GM23338 (cell line): ENCODE results near the gene PIP5K1C. TPM values are rescaled to one million over a fixed set of nuclear protein-coding genes. Genes with fewer than 3 reads are reported as not detected.

Source experiments
- ATAC-seq: fragments of 200-7000 bp; cut with Tn5 transposase; 3 replicates; pipeline ENCODE4 v1.9.1; 2020
- DNase-seq: peaks from one replicate; pipeline ENCODE4 v3.0.0-alpha.2; 2015; ENCODE audit warnings: low spot score
- H2AFZ ChIP-seq: fragments of 200-600 bp; sonication (generic); 2 replicates; pipeline ENCODE4 v1.8.0; 2016; ENCODE audit warnings: antibody characterized with exemption, mild to moderate bottlenecking, moderate library complexity
- H3F3A ChIP-seq: fragments of 200-600 bp; sonication (generic); replicated peaks from 2 replicates; pipeline ENCODE4 v1.8.0; 2017; ENCODE audit warnings: antibody characterized with exemption, mixed run types, low read depth
- H3K27ac ChIP-seq: fragments of 200-600 bp; sonication (generic); 2 replicates; pipeline ENCODE4 v1.6.1; 2016; ENCODE audit warnings: low read depth
- H3K27me3 ChIP-seq: fragments of 200-600 bp; sonication (generic); 2 replicates; pipeline ENCODE4 v1.8.0; 2016; ENCODE audit warnings: mild to moderate bottlenecking, mixed run types, moderate library complexity; ENCODE audit not compliant: insufficient read depth
- H3K36me3 ChIP-seq: fragments of 200-600 bp; sonication (generic); 2 replicates; pipeline ENCODE4 v1.8.0; 2016; ENCODE audit warnings: mild to moderate bottlenecking; ENCODE audit not compliant: insufficient read depth
- H3K4me1 ChIP-seq: fragments of 200-600 bp; sonication (generic); 2 replicates; pipeline ENCODE4 v1.8.0; 2016; ENCODE audit warnings: mild to moderate bottlenecking, moderate library complexity; ENCODE audit not compliant: insufficient read depth
- H3K4me2 ChIP-seq: fragments of 200-600 bp; sonication (generic); 2 replicates; pipeline ENCODE4 v1.7.1; 2017; ENCODE audit warnings: mixed run types
- H3K4me3 ChIP-seq: fragments of 200-600 bp; sonication (generic); 2 replicates; pipeline ENCODE4 v1.6.1; 2016; ENCODE audit warnings: mixed run types
- H3K79me2 ChIP-seq: fragments of 200-600 bp; sonication (generic); replicated peaks from 2 replicates; pipeline ENCODE4 v1.8.0; 2017; ENCODE audit warnings: mild to moderate bottlenecking; ENCODE audit not compliant: insufficient read depth
- H3K9me2 ChIP-seq: fragments of 200-600 bp; sonication (generic); 2 replicates; pipeline ENCODE4 v1.8.0; 2017; ENCODE audit not compliant: insufficient read depth
- H4K20me1 ChIP-seq: fragments of 200-600 bp; sonication (generic); replicated peaks from 2 replicates; pipeline ENCODE4 v1.8.0; 2017; ENCODE audit warnings: mild to moderate bottlenecking; ENCODE audit not compliant: insufficient read depth
- H3K27ac Mint-ChIP-seq: 2 replicates; pipeline ENCODE4 v1.8.0; 2020; ENCODE audit warnings: inconsistent platforms, mild to moderate bottlenecking, moderate library complexity, mixed read lengths
- H3K27me3 Mint-ChIP-seq: 3 replicates; pipeline ENCODE4 v1.8.0; 2022; ENCODE audit warnings: low read depth, mild to moderate bottlenecking, moderate library complexity, mixed read lengths, inconsistent platforms; ENCODE audit not compliant: insufficient read depth, poor library complexity
- H3K36me3 Mint-ChIP-seq: 3 replicates; pipeline ENCODE4 v1.8.0; 2021; ENCODE audit warnings: low read depth, mild to moderate bottlenecking, inconsistent platforms, moderate library complexity, mixed read lengths
- H3K4me1 Mint-ChIP-seq: 3 replicates; pipeline ENCODE4 v1.8.0; 2020; ENCODE audit warnings: mild to moderate bottlenecking, inconsistent platforms, mixed read lengths
- H3K4me3 Mint-ChIP-seq: 3 replicates; pipeline ENCODE4 v1.8.0; 2021; ENCODE audit warnings: moderate library complexity, mild to moderate bottlenecking, inconsistent platforms, mixed read lengths
- H3K9me3 Mint-ChIP-seq: 3 replicates; pipeline ENCODE4 v1.8.0; 2020; ENCODE audit warnings: moderate library complexity, mild to moderate bottlenecking, inconsistent platforms, mixed read lengths
- CREB1 ChIP-seq: fragments of 250-450 bp; sonication (Bioruptor Pico); IDR thresholded peaks from 2 replicates; pipeline ENCODE4 v1.5.0; 2020; ENCODE audit warnings: low read depth, mild to moderate bottlenecking, moderate library complexity
- EZH2phosphoT487 ChIP-seq: fragments of 200-600 bp; sonication (generic); IDR thresholded peaks from one replicate; pipeline ENCODE4 v1.8.1; 2018; ENCODE audit warnings: antibody characterized with exemption; ENCODE audit not compliant: unreplicated experiment
- JUNB ChIP-seq: IDR thresholded peaks from one replicate; pipeline ENCODE4 v1.6.1; 2016; ENCODE audit warnings: antibody characterized with exemption; ENCODE audit not compliant: unreplicated experiment
- POLR2AphosphoS5 ChIP-seq: IDR thresholded peaks from 2 replicates; pipeline ENCODE4 v1.6.1; 2016; ENCODE audit warnings: antibody characterized with exemption, low read depth
- STAT1 ChIP-seq: IDR thresholded peaks from one replicate; pipeline ENCODE4 v1.6.1; 2016; ENCODE audit warnings: antibody characterized with exemption; ENCODE audit not compliant: unreplicated experiment
- ZNF114 ChIP-seq: fragments of 250-450 bp; sonication (Bioruptor Pico); IDR thresholded peaks from 2 replicates; pipeline ENCODE4 v1.5.0; 2020; ENCODE audit warnings: mild to moderate bottlenecking, moderate library complexity
- ZNF331 ChIP-seq: fragments of 250-450 bp; sonication (Bioruptor Pico); IDR thresholded peaks from 2 replicates; pipeline ENCODE4 v1.5.0; 2020; ENCODE audit warnings: low read depth, mild to moderate bottlenecking, moderate library complexity
- polyA plus RNA-seq: library from polyadenylated mRNA; unstranded; fragments of >200 nt; fragmentation: Nextera tagmentation; extraction: Ambion mirVana; gene quantifications from 2 replicates; pipeline ENCODE4 v1.2.1, GENCODE V29; 2016
- total RNA-seq: library from RNA; depleted of rRNA; stranded (reverse); fragments of >200 nt; shearing (Covaris generic); gene quantifications from 2 replicates; pipeline ENCODE4 v1.2.3, GENCODE V29; 2014
- TF ChIP-seq, protein P1 (sequence below), 2 experiments: fragments of 200-600 bp in 1 of 2; sonication (generic) in 1 of 2; conservative IDR thresholded peaks; 2 replicates each; pipeline versions ENCODE4 v1.5.1 to v1.6.1; 2016 to 2017; ENCODE audit warnings: antibody characterized with exemption in 2 of 2, low read depth in 2 of 2, mild to moderate bottlenecking in 2 of 2, moderate library complexity in 1 of 2
- TF ChIP-seq, protein P2 (sequence below): IDR thresholded peaks from one replicate; pipeline ENCODE4 v1.6.1; 2018; ENCODE audit warnings: antibody characterized with exemption; ENCODE audit not compliant: unreplicated experiment
- TF ChIP-seq, protein P3 (sequence below): fragments of 250-450 bp; sonication (Bioruptor Pico); IDR thresholded peaks from 2 replicates; pipeline ENCODE4 v1.5.0; 2020; ENCODE audit warnings: mild to moderate bottlenecking, moderate library complexity

The PIP5K1C gene
- total and polyA plus RNA-seq, 2 experiments from 2014 or later, result 11.8 to 46.7 TPM

DNA sequence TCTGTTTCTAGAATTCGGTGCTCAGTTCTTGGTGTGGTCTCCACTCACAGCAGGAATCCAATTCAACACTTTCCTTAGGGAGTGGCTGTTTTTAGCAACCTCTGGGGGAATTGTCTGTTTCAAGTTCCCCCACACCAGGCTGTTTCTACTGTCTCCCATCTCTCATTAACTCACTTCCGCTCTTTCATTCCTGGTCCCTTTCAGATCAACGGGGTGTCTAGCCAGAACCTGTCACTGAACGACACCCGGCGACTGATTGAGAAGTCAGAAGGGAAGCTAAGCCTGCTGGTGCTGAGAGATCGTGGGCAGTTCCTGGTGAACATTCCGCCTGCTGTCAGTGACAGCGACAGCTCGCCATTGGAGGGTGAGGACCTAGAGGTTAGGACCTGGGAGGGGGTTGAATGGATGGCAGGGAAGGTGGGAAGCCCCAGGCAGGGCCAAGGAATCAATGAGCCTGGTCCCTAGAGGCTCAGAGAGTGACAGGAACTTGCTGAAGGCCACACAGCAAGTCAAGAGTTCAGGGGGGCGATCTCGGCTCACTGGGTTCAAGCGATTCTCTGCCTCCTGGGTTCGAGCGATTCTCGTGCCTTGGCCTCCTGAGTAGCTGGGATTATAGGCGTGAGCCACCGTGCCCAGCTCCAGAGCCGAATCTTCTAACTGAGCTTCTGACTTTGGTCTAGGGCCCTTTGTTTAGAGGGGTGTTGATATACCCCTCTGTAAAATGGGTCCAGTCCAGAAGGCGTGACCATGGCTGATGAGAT, 33.5 kb upstream of the PIP5K1C start:
- no peaks in the 10 kb centered on the region for H3K4me1 ChIP-seq
- H3K27ac Mint-ChIP-seq, result no peak overlapping the region
- H3K4me3 Mint-ChIP-seq, result no peak overlapping the region
- H3K27me3 ChIP-seq, result no peaks in the 10 kb centered on the region
- H3K27ac ChIP-seq, result no peak overlapping the region
- H4K20me1 ChIP-seq, result no peaks in the 10 kb centered on the region
- H3F3A ChIP-seq, result no peaks in the 10 kb centered on the region
- no peak for ATAC-seq
- H2AFZ ChIP-seq, result no peak overlapping the region
- 0 out of 3 replicates have a peak, but pooled peaks cover 3% of the 10 kb centered on the region for H3K36me3 Mint-ChIP-seq
- TF ChIP-seq JUNB (no peak), STAT1 (no peak), EZH2phosphoT487 (no peak), ZNF331 (CRISPR knock-in tag) (no peak), POLR2AphosphoS5 (no peak), ZNF114 (CRISPR knock-in tag) (no peak), CREB1 (CRISPR knock-in tag) (no peak)
- TF ChIP-seq, protein P1, sequence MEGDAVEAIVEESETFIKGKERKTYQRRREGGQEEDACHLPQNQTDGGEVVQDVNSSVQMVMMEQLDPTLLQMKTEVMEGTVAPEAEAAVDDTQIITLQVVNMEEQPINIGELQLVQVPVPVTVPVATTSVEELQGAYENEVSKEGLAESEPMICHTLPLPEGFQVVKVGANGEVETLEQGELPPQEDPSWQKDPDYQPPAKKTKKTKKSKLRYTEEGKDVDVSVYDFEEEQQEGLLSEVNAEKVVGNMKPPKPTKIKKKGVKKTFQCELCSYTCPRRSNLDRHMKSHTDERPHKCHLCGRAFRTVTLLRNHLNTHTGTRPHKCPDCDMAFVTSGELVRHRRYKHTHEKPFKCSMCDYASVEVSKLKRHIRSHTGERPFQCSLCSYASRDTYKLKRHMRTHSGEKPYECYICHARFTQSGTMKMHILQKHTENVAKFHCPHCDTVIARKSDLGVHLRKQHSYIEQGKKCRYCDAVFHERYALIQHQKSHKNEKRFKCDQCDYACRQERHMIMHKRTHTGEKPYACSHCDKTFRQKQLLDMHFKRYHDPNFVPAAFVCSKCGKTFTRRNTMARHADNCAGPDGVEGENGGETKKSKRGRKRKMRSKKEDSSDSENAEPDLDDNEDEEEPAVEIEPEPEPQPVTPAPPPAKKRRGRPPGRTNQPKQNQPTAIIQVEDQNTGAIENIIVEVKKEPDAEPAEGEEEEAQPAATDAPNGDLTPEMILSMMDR (conservative IDR thresholded peaks at IDR 0.05; ENCODE audit: low read depth in 2 of 2), result no peak
- TF ChIP-seq, protein P2, sequence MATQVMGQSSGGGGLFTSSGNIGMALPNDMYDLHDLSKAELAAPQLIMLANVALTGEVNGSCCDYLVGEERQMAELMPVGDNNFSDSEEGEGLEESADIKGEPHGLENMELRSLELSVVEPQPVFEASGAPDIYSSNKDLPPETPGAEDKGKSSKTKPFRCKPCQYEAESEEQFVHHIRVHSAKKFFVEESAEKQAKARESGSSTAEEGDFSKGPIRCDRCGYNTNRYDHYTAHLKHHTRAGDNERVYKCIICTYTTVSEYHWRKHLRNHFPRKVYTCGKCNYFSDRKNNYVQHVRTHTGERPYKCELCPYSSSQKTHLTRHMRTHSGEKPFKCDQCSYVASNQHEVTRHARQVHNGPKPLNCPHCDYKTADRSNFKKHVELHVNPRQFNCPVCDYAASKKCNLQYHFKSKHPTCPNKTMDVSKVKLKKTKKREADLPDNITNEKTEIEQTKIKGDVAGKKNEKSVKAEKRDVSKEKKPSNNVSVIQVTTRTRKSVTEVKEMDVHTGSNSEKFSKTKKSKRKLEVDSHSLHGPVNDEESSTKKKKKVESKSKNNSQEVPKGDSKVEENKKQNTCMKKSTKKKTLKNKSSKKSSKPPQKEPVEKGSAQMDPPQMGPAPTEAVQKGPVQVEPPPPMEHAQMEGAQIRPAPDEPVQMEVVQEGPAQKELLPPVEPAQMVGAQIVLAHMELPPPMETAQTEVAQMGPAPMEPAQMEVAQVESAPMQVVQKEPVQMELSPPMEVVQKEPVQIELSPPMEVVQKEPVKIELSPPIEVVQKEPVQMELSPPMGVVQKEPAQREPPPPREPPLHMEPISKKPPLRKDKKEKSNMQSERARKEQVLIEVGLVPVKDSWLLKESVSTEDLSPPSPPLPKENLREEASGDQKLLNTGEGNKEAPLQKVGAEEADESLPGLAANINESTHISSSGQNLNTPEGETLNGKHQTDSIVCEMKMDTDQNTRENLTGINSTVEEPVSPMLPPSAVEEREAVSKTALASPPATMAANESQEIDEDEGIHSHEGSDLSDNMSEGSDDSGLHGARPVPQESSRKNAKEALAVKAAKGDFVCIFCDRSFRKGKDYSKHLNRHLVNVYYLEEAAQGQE, result no peak
- TF ChIP-seq, protein P3, sequence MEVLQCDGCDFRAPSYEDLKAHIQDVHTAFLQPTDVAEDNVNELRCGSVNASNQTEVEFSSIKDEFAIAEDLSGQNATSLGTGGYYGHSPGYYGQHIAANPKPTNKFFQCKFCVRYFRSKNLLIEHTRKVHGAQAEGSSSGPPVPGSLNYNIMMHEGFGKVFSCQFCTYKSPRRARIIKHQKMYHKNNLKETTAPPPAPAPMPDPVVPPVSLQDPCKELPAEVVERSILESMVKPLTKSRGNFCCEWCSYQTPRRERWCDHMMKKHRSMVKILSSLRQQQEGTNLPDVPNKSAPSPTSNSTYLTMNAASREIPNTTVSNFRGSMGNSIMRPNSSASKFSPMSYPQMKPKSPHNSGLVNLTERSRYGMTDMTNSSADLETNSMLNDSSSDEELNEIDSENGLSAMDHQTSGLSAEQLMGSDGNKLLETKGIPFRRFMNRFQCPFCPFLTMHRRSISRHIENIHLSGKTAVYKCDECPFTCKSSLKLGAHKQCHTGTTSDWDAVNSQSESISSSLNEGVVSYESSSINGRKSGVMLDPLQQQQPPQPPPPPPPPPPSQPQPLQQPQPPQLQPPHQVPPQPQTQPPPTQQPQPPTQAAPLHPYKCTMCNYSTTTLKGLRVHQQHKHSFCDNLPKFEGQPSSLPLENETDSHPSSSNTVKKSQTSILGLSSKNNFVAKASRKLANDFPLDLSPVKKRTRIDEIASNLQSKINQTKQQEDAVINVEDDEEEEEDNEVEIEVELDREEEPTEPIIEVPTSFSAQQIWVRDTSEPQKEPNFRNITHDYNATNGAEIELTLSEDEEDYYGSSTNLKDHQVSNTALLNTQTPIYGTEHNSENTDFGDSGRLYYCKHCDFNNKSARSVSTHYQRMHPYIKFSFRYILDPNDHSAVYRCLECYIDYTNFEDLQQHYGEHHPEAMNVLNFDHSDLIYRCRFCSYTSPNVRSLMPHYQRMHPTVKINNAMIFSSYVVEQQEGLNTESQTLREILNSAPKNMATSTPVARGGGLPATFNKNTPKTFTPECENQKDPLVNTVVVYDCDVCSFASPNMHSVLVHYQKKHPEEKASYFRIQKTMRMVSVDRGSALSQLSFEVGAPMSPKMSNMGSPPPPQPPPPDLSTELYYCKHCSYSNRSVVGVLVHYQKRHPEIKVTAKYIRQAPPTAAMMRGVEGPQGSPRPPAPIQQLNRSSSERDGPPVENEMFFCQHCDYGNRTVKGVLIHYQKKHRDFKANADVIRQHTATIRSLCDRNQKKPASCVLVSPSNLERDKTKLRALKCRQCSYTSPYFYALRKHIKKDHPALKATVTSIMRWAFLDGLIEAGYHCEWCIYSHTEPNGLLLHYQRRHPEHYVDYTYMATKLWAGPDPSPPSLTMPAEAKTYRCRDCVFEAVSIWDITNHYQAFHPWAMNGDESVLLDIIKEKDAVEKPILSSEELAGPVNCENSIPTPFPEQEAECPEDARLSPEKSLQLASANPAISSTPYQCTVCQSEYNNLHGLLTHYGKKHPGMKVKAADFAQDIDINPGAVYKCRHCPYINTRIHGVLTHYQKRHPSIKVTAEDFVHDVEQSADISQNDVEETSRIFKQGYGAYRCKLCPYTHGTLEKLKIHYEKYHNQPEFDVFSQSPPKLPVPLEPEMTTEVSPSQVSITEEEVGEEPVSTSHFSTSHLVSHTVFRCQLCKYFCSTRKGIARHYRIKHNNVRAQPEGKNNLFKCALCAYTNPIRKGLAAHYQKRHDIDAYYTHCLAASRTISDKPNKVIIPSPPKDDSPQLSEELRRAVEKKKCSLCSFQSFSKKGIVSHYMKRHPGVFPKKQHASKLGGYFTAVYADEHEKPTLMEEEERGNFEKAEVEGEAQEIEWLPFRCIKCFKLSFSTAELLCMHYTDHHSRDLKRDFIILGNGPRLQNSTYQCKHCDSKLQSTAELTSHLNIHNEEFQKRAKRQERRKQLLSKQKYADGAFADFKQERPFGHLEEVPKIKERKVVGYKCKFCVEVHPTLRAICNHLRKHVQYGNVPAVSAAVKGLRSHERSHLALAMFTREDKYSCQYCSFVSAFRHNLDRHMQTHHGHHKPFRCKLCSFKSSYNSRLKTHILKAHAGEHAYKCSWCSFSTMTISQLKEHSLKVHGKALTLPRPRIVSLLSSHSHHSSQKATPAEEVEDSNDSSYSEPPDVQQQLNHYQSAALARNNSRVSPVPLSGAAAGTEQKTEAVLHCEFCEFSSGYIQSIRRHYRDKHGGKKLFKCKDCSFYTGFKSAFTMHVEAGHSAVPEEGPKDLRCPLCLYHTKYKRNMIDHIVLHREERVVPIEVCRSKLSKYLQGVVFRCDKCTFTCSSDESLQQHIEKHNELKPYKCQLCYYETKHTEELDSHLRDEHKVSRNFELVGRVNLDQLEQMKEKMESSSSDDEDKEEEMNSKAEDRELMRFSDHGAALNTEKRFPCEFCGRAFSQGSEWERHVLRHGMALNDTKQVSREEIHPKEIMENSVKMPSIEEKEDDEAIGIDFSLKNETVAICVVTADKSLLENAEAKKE, result no peak
- H3K4me1 Mint-ChIP-seq, result no peaks in the 10 kb centered on the region; the same call in 2 of the 3 replicates
- peaks cover 4% of the 10 kb centered on the region; the same call in 1 of the 2 replicates for H3K36me3 ChIP-seq
- no peak overlapping the region for H3K4me3 ChIP-seq
- H3K27me3 Mint-ChIP-seq, result peaks cover 13% of the 10 kb centered on the region
- H3K9me2 ChIP-seq, result no peaks in the 10 kb centered on the region
- H3K79me2 ChIP-seq, result no peaks in the 10 kb centered on the region
- H3K4me2 ChIP-seq, result no peak overlapping the region
- H3K9me3 Mint-ChIP-seq, result no peaks in the 10 kb centered on the region
- no peak for DNase-seq
